SK-N-SH (cell line): Measurements from ENCODE around the gene F8. TPM values are rescaled to one million over a fixed set of nuclear protein-coding genes. Genes with fewer than 3 reads are reported as not detected.

ENCODE experiments used
- CTCF ChIA-PET: fragments of 300-600, 350-600 bp; formaldehyde crosslinking; extraction: SDS; loops from one replicate; lab custom pipeline; 2021; lab: Yijun Ruan, JAX
- POLR2A ChIA-PET: fragments of 350-600 bp; sonication (Branson Sonifier 250); formaldehyde crosslinking; extraction: SDS; loops from one replicate; lab custom pipeline; 2020; ENCODE audit warnings: antibody characterized with exemption, inconsistent platforms; lab: Yijun Ruan, JAX
- DNase-seq: peaks from one replicate; pipeline ENCODE4 v3.0.0; 2012
- H2AFZ ChIP-seq: fragments of 200-600 bp; sonication (generic); 2 replicates; pipeline ENCODE4 v1.8.1; 2016; ENCODE audit warnings: antibody characterized with exemption, mild to moderate bottlenecking, low read depth
- H3F3A ChIP-seq: fragments of 200-600 bp; sonication (generic); replicated peaks from 2 replicates; pipeline ENCODE3; 2016; ENCODE audit warnings: antibody characterized with exemption, mild to moderate bottlenecking; ENCODE audit not compliant: insufficient read depth
- H3K27ac ChIP-seq, 2 experiments: fragments of 200-500 bp in 1 of 2; fragments of 200-600 bp in 1 of 2; sonication (Bioruptor generic) in 1 of 2; sonication (generic), shearing (Covaris generic) in 1 of 2; 2 replicates each; pipeline versions ENCODE4 v1.5.1 to v1.6.1; 2014 to 2016; ENCODE audit warnings: low read depth in 2 of 2, inconsistent platforms in 1 of 2, low read length in 1 of 2, mild to moderate bottlenecking in 1 of 2, mixed read lengths in 1 of 2
- H3K27me3 ChIP-seq: fragments of 200-600 bp; sonication (generic), shearing (Covaris generic); 2 replicates; pipeline ENCODE4 v1.6.1; 2016; ENCODE audit warnings: mixed run types; ENCODE audit not compliant: insufficient read depth
- H3K36me3 ChIP-seq, 2 experiments: fragments of 200-500 bp in 1 of 2; fragments of 200-600 bp in 1 of 2; sonication (Bioruptor generic) in 1 of 2; sonication (generic) in 1 of 2; replicated peaks in 1 of 2; 2 replicates each; pipeline versions ENCODE3 to v1.5.1; 2014 to 2016; ENCODE audit warnings: low read length in 1 of 2, mild to moderate bottlenecking in 1 of 2; ENCODE audit not compliant: insufficient read depth in 2 of 2, control insufficient read depth in 1 of 2
- H3K4me1 ChIP-seq, 2 experiments: fragments of 200-500 bp in 1 of 2; fragments of 200-600 bp in 1 of 2; sonication (Bioruptor generic) in 1 of 2; sonication (generic), shearing (Covaris generic) in 1 of 2; 2 replicates each; pipeline versions ENCODE4 v1.5.1 to v1.6.1; 2014 to 2016; ENCODE audit warnings: low read depth in 1 of 2, low read length in 1 of 2, mixed run types in 1 of 2; ENCODE audit not compliant: insufficient read depth in 2 of 2, control insufficient read depth in 1 of 2
- H3K4me2 ChIP-seq: fragments of 200-600 bp; sonication (generic), shearing (Covaris generic); 2 replicates; pipeline ENCODE4 v1.6.1; 2017; ENCODE audit warnings: mixed run types
- H3K4me3 ChIP-seq, 2 experiments: fragments of 200-500 bp in 1 of 2; fragments of 200-600 bp in 1 of 2; sonication (Bioruptor generic) in 1 of 2; sonication (generic), shearing (Covaris generic) in 1 of 2; 2 replicates each; pipeline versions ENCODE4 v1.5.1 to v1.8.1; 2014 to 2016; ENCODE audit warnings: low read depth in 2 of 2, inconsistent platforms in 1 of 2, low read length in 1 of 2, mild to moderate bottlenecking in 1 of 2, mixed read lengths in 1 of 2, moderate library complexity in 1 of 2
- H3K79me2 ChIP-seq: fragments of 200-600 bp; sonication (generic); 2 replicates; pipeline ENCODE4 v1.8.1; 2017; ENCODE audit warnings: mild to moderate bottlenecking; ENCODE audit not compliant: insufficient read depth
- H3K9ac ChIP-seq: fragments of 200-600 bp; sonication (generic); 2 replicates; pipeline ENCODE4 v1.6.1; 2017; ENCODE audit warnings: mixed run types
- H3K9me2 ChIP-seq: fragments of 200-600 bp; sonication (generic); 2 replicates; pipeline ENCODE4 v1.6.1; 2017; ENCODE audit warnings: mixed run types
- H3K9me3 ChIP-seq: fragments of 200-600 bp; sonication (generic); 2 replicates; pipeline ENCODE4 v1.6.1; 2017; ENCODE audit warnings: mixed run types, mild to moderate bottlenecking, moderate library complexity
- H4K20me1 ChIP-seq: fragments of 200-600 bp; sonication (generic); 2 replicates; pipeline ENCODE4 v1.6.1; 2017; ENCODE audit warnings: mild to moderate bottlenecking, mixed run types; ENCODE audit not compliant: insufficient read depth
- CHD2 ChIP-seq: fragments of 150-350 bp; IDR thresholded peaks from 2 replicates; pipeline ENCODE4 v1.6.1; 2018; ENCODE audit warnings: low read length; ENCODE audit not compliant: partially characterized antibody
- EP300 ChIP-seq, 2 experiments: IDR thresholded peaks; 2 replicates each; pipeline versions ENCODE4 v1.4.0 to v1.6.1; 2012; ENCODE audit warnings: borderline replicate concordance in 1 of 2, low read depth in 1 of 2, low read length in 1 of 2
- EZH2phosphoT487 ChIP-seq: fragments of 200-600 bp; sonication (generic); IDR thresholded peaks from 2 replicates; pipeline ENCODE4 v1.6.1; 2017; ENCODE audit warnings: low read depth, mixed run types, mild to moderate bottlenecking, antibody characterized with exemption, moderate library complexity, borderline replicate concordance
- FOSL2 ChIP-seq: IDR thresholded peaks from 2 replicates; pipeline ENCODE4 v1.4.0; 2012; ENCODE audit warnings: low read depth, mild to moderate bottlenecking, moderate library complexity, borderline replicate concordance
- FOXJ3 ChIP-seq: sonication (generic); formaldehyde crosslinking; IDR thresholded peaks from 2 replicates; pipeline ENCODE4 v1.5.1; 2020; ENCODE audit warnings: mild to moderate bottlenecking, missing genetic modification reagents
- GABPA ChIP-seq: IDR thresholded peaks from 2 replicates; pipeline ENCODE4 v1.4.0; 2012; ENCODE audit warnings: low read depth, mild to moderate bottlenecking
- GATA2 ChIP-seq: sonication (generic); formaldehyde crosslinking; IDR thresholded peaks from 2 replicates; pipeline ENCODE4 v1.5.0; 2020; ENCODE audit warnings: mild to moderate bottlenecking, missing genetic modification reagents
- JUND ChIP-seq: IDR thresholded peaks from 2 replicates; pipeline ENCODE4 v1.4.0; 2012
- RAD21 ChIP-seq: IDR thresholded peaks from 2 replicates; pipeline ENCODE4 v1.6.1; 2012; ENCODE audit warnings: mild to moderate bottlenecking, low read length
- RCOR1 ChIP-seq: fragments of 150-350 bp; IDR thresholded peaks from 2 replicates; pipeline ENCODE4 v1.6.1; 2017; ENCODE audit warnings: antibody characterized with exemption, low read length
- RFX5 ChIP-seq: IDR thresholded peaks from 2 replicates; pipeline ENCODE4 v1.6.1; 2012; ENCODE audit warnings: mild to moderate bottlenecking, improper control_type of control experiment, low read length
- SMC3 ChIP-seq: IDR thresholded peaks from 2 replicates; pipeline ENCODE4 v1.6.1; 2012; ENCODE audit warnings: low read depth, low read length, improper control_type of control experiment
- TAF1 ChIP-seq: IDR thresholded peaks from 2 replicates; pipeline ENCODE4 v1.6.1; 2012; ENCODE audit warnings: low read depth, mild to moderate bottlenecking, low read length, moderate library complexity, borderline replicate concordance
- TCF12 ChIP-seq: IDR thresholded peaks from 2 replicates; pipeline ENCODE4 v1.4.0; 2012
- TEAD4 ChIP-seq: IDR thresholded peaks from 2 replicates; pipeline ENCODE4 v1.4.0; 2012; ENCODE audit warnings: mild to moderate bottlenecking, borderline replicate concordance; ENCODE audit not compliant: insufficient read depth
- WGBS: methylation state at CpG from one replicate; pipeline ENCODE4 v1.1.6; 2017; ENCODE audit warnings: low lambda C conversion rate; 5-methylcytosine and 5-hydroxymethylcytosine counted together
- polyA plus RNA-seq, 3 experiments: library from polyadenylated mRNA; depleted of rRNA; stranded (reverse); fragments of >200 nt; gene quantifications; 2 replicates each; pipeline ENCODE4 v1.2.3, GENCODE V29; 2012
- TF ChIP-seq, protein P1 (sequence below): IDR thresholded peaks from 2 replicates; pipeline ENCODE4 v1.4.0; 2012; ENCODE audit warnings: low read depth

Gene F8
- polyA plus RNA-seq, 1 of the 3 experiments (the other 2 are of a cell fraction) = 2.5 TPM

- no peak overlapping the region for H2AFZ ChIP-seq
- no peak overlapping the region for H3K4me3 ChIP-seq
- H3K4me1 ChIP-seq = no peaks in the 10 kb centered on the region; a peak in 1 of 4 replicates
- no peak overlapping the region for H3K4me2 ChIP-seq
- H3K27me3 ChIP-seq = no peaks in the 10 kb centered on the region
- H3K27ac ChIP-seq = no peak overlapping the region
- no peaks in the 10 kb centered on the region for H4K20me1 ChIP-seq
- H3K79me2 ChIP-seq = peaks cover 52% of the 10 kb centered on the region
- CTCF ChIA-PET = no interaction called here
- H3K9me2 ChIP-seq = no peaks in the 10 kb centered on the region
- TF ChIP-seq TEAD4 (no peak), CHD2 (no peak), EP300 (IDR thresholded peaks at IDR 0.05; ENCODE audit: borderline replicate concordance in 1 of 2, low read depth in 1 of 2, low read length in 1 of 2) (no peak), RFX5 (no peak), RAD21 (no peak), RCOR1 (no peak), FOXJ3 (no peak), TCF12 (no peak), GATA2 (CRISPR knock-in tag) (no peak), TAF1 (no peak)
- TF ChIP-seq, protein P1, sequence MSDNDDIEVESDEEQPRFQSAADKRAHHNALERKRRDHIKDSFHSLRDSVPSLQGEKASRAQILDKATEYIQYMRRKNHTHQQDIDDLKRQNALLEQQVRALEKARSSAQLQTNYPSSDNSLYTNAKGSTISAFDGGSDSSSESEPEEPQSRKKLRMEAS = no peak
- TF ChIP-seq, all 33 proteins: peak for 0
- Histone ChIP-seq H3K9ac (no peak overlapping the region), H3K36me3 (no peaks in the 10 kb centered on the region), H3F3A (peaks cover 4% of the 10 kb centered on the region), H3K9me3 (no peaks in the 10 kb centered on the region)
- WGBS = 35% methylated on average over 2 of the region's 2 CpGs
- no peak for DNase-seq
- POLR2A ChIA-PET = no interaction called here
Measured at GRCh38 chrX:155028877-155029291, 6.4 kb upstream of the F8 start.

DNA sequence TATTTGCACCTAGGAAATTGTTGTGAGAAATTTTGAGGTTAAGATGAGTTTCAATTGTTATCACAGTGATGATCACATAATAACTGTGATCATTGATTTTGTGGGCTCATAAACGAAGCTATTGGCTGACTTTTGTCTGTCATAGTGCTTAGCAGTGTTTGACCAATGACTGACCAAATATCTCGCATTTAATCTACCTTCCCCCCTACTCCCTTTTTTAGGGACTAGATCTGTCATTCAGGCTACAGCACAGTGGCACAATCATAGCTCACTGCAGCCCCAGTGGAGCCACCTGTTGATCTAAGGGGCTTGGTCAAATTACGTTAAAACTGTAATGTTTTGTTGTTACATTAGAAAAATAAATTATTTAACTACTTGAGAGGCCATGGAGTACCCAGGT is 5.6 kb upstream of the F8 start:
- 5% methylated on average over 3 of the region's 3 CpGs for WGBS
- H3F3A ChIP-seq = peaks cover 4% of the 10 kb centered on the region
- H3K27ac ChIP-seq = peak overlapping the region in 1 of 2 experiments; percentile 93; a peak in 3 of 4 replicates
- no peak overlapping the region for H2AFZ ChIP-seq
- H3K27me3 ChIP-seq = no peaks in the 10 kb centered on the region
- no peaks in the 10 kb centered on the region for H3K9me3 ChIP-seq
- no peaks in the 10 kb centered on the region; a peak in 1 of 4 replicates for H3K4me1 ChIP-seq
- H3K4me3 ChIP-seq = peak overlapping the region; percentile 64 to 66
- H3K79me2 ChIP-seq = peaks cover 48% of the 10 kb centered on the region
- ChIA-PET CTCF (interaction anchor here (2.4 kb wide), 1 partner anchor 110 kb away, joined by 7 read pairs; no protein-coding TSS in a partner anchor), POLR2A (no interaction called here)
- H3K36me3 ChIP-seq = no peaks in the 10 kb centered on the region
- peak overlapping the region; percentile 73 for H3K4me2 ChIP-seq
- no peaks in the 10 kb centered on the region for H4K20me1 ChIP-seq
- no peak for DNase-seq
- H3K9me2 ChIP-seq = no peaks in the 10 kb centered on the region
- TF ChIP-seq FOSL2 (no peak), JUND (no peak), GABPA (no peak), SMC3 (no peak), EZH2phosphoT487 (no peak)
- peak overlapping the region; percentile 88; the same call in 1 of the 2 replicates for H3K9ac ChIP-seq
